ENCODE results near the gene TLR1. TPM values are rescaled to one million over a fixed set of nuclear protein-coding genes. Genes with fewer than 3 reads are reported as not detected.
"Not testable (repeated sequence)": the region's sequence is repeated elsewhere in the genome, so short reads cannot be mapped to it uniquely, and the experiment has no call there.

TLR1 gene
- polyA plus RNA-seq, 1 experiment, result 0.93 TPM

- Histone ChIP-seq H3K4me3 (ENCODE audit: low read depth, low read length) (no peak overlapping the region), H3K27me3 (ENCODE audit: control insufficient read depth, insufficient read depth, low read length) (no peaks in the 10 kb centered on the region), H3K9me3 (ENCODE audit: control insufficient read depth, insufficient read depth, low read length) (peaks cover 9% of the 10 kb centered on the region), H3K27ac (ENCODE audit: low read depth, low read length) (no peak overlapping the region)
- DNase-seq (ENCODE audit: low read depth, low spot score), result no peak
- CTCF ChIA-PET, result interaction anchor here (1.2 kb wide), 1 partner anchor 41 kb away, joined by 3 read pairs; no protein-coding TSS in a partner anchor
- POLR2A ChIA-PET, result no interaction called here
- TF ChIP-seq CTCF (IDR thresholded peaks at IDR 0.05; ENCODE audit: low read depth, low read length), result no peak
Measured at GRCh38 chr4:38819569-38819968, 15.0 kb upstream of the TLR1 start.

GRCh38 chr4:38818441-38818976 is 13.9 kb upstream of the TLR1 start:
- Histone ChIP-seq H3K27me3 (ENCODE audit: control insufficient read depth, insufficient read depth, low read length) (no peaks in the 10 kb centered on the region), H3K4me3 (ENCODE audit: low read depth, low read length) (no peak overlapping the region), H3K27ac (ENCODE audit: low read depth, low read length) (no peak overlapping the region), H3K9me3 (ENCODE audit: control insufficient read depth, insufficient read depth, low read length) (peaks cover 6% of the 10 kb centered on the region)
- no peak for DNase-seq (ENCODE audit: low read depth, low spot score)
- POLR2A ChIA-PET, result no interaction called here
- TF ChIP-seq CTCF (IDR thresholded peaks at IDR 0.05; ENCODE audit: low read depth, low read length), result no peak
- CTCF ChIA-PET, result interaction anchor here (0.7 to 1.2 kb wide), 2 partner anchors 36 to 42 kb away, joined by 3 read pairs; partner anchors contain the start of gene TLR10

- no peak for TF ChIP-seq CTCF (IDR thresholded peaks at IDR 0.05; ENCODE audit: low read depth, low read length)
- peaks cover 2% of the 10 kb centered on the region for H3K27me3 ChIP-seq (ENCODE audit: control insufficient read depth, insufficient read depth, low read length)
- no peaks in the 10 kb centered on the region; the same call in 1 of the 2 replicates for H3K9me3 ChIP-seq (ENCODE audit: control insufficient read depth, insufficient read depth, low read length)
- no peak for DNase-seq (ENCODE audit: low read depth, low spot score)
- no peak overlapping the region for H3K4me3 ChIP-seq (ENCODE audit: low read depth, low read length)
- POLR2A ChIA-PET, result no interaction called here
- CTCF ChIA-PET, result interaction anchor here (1.4 to 4.8 kb wide), 2 partner anchors 12 to 44 kb away, joined by 3 to 31 read pairs; partner anchors contain the start of gene TLR1
- H3K27ac ChIP-seq (ENCODE audit: low read depth, low read length), result no peak overlapping the region
Measured at GRCh38 chr4:38815885-38816782, 11.5 kb upstream of the TLR1 start.

GRCh38 chr4:38814386-38814785 is 9.8 kb upstream of the TLR1 start:
- Histone ChIP-seq H3K9me3 (ENCODE audit: control insufficient read depth, insufficient read depth, low read length) (no peaks in the 10 kb centered on the region; the same call in 1 of the 2 replicates), H3K27me3 (ENCODE audit: control insufficient read depth, insufficient read depth, low read length) (peaks cover 2% of the 10 kb centered on the region), H3K4me3 (ENCODE audit: low read depth, low read length) (no peak overlapping the region), H3K27ac (ENCODE audit: low read depth, low read length) (no peak overlapping the region)
- CTCF ChIA-PET, result interaction anchor here (2.7 to 4.8 kb wide), 2 partner anchors 10 to 32 kb away, joined by 8 to 31 read pairs; partner anchors contain the start of genes TLR1 and TLR10
- no peak for DNase-seq (ENCODE audit: low read depth, low spot score)
- no peak for TF ChIP-seq CTCF (IDR thresholded peaks at IDR 0.05; ENCODE audit: low read depth, low read length)
- POLR2A ChIA-PET, result no interaction called here

GRCh38 chr4:38811297-38811696 is 6.7 kb upstream of the TLR1 start:
- no peak for DNase-seq (ENCODE audit: low read depth, low spot score)
- Histone ChIP-seq H3K9me3 (ENCODE audit: control insufficient read depth, insufficient read depth, low read length) (no peaks in the 10 kb centered on the region; the same call in none of the 2 replicates), H3K27ac (ENCODE audit: low read depth, low read length) (no peak overlapping the region), H3K4me3 (ENCODE audit: low read depth, low read length) (no peak overlapping the region), H3K27me3 (ENCODE audit: control insufficient read depth, insufficient read depth, low read length) (peaks cover 2% of the 10 kb centered on the region)
- POLR2A ChIA-PET, result no interaction called here
- CTCF ChIA-PET, result no interaction called here
- no peak for TF ChIP-seq CTCF (IDR thresholded peaks at IDR 0.05; ENCODE audit: low read depth, low read length)

GRCh38 chr4:38807462-38807861 is 2.9 kb upstream of the TLR1 start:
- CTCF ChIA-PET; DNase-seq (ENCODE audit: low read depth, low spot score); H3K4me3 ChIP-seq (ENCODE audit: low read depth, low read length); H3K9me3 ChIP-seq (ENCODE audit: control insufficient read depth, insufficient read depth, low read length); H3K27ac ChIP-seq (ENCODE audit: low read depth, low read length); POLR2A ChIA-PET; H3K27me3 ChIP-seq (ENCODE audit: control insufficient read depth, insufficient read depth, low read length): not testable (repeated sequence)

GRCh38 chr4:38806251-38806650 is 1.7 kb upstream of the TLR1 start:
- H3K27ac ChIP-seq (ENCODE audit: low read depth, low read length); H3K4me3 ChIP-seq (ENCODE audit: low read depth, low read length); POLR2A ChIA-PET; DNase-seq (ENCODE audit: low read depth, low spot score); H3K27me3 ChIP-seq (ENCODE audit: control insufficient read depth, insufficient read depth, low read length); H3K9me3 ChIP-seq (ENCODE audit: control insufficient read depth, insufficient read depth, low read length): not testable (repeated sequence)
- CTCF ChIA-PET, result interaction anchor here (1.1 to 2.6 kb wide), 2 partner anchors 11 to 15 kb away, joined by 3 to 20 read pairs; no protein-coding TSS in a partner anchor
